GM18498 (cell line): ENCODE data around the gene ESPNL.
"Not testable (repeated sequence)": the region's sequence is repeated elsewhere in the genome, so short reads cannot be mapped to it uniquely, and the experiment has no call there.

Source experiments
- ATAC-seq: cut with Tn5 transposase; IDR thresholded peaks from one replicate; pipeline ENCODE4 v1.9.1; 2021; ENCODE audit warnings: mild to moderate bottlenecking, moderate library complexity; ENCODE audit not compliant: unreplicated experiment

ESPNL gene

GRCh38 chr2:238166391-238167343, 66.5 kb downstream of the ESPNL start:
- no peak for ATAC-seq

GRCh38 chr2:238167344-238167715, 67.2 kb downstream of the ESPNL start:
- no peak for ATAC-seq

- ATAC-seq = no peak
Observed at GRCh38 chr2:238167761-238168160, 67.6 kb downstream of the ESPNL start.

GRCh38 chr2:238168196-238169047, 68.3 kb downstream of the ESPNL start:
- no peak for ATAC-seq

- ATAC-seq = no peak
Observed at GRCh38 chr2:238169048-238169707, 69.0 kb downstream of the ESPNL start.

- no peak for ATAC-seq
Observed at GRCh38 chr2:238169708-238170251, 69.6 kb downstream of the ESPNL start.

GRCh38 chr2:238170386-238171071, 70.4 kb downstream of the ESPNL start:
- ATAC-seq = no peak

GRCh38 chr2:238171072-238171431, 70.9 kb downstream of the ESPNL start:
- ATAC-seq = not testable (repeated sequence)

GRCh38 chr2:238171575-238172187, 71.5 kb downstream of the ESPNL start:
- no peak for ATAC-seq

- no peak for ATAC-seq
Observed at GRCh38 chr2:238172439-238172838, 72.3 kb downstream of the ESPNL start.

- ATAC-seq = no peak
Observed at GRCh38 chr2:238173692-238174091, 73.6 kb downstream of the ESPNL start.

- no peak for ATAC-seq
Observed at GRCh38 chr2:238174291-238174690, 74.2 kb downstream of the ESPNL start.

GRCh38 chr2:238174701-238175100, 74.6 kb downstream of the ESPNL start:
- no peak for ATAC-seq

- ATAC-seq = no peak
Observed at GRCh38 chr2:238176613-238177012, 76.5 kb downstream of the ESPNL start.

GRCh38 chr2:238180554-238180953, 80.4 kb downstream of the ESPNL start:
- ATAC-seq = no peak

- ATAC-seq = no peak
Observed at GRCh38 chr2:238182362-238182761, 82.2 kb downstream of the ESPNL start.
